K562 (cell line): ENCODE results near the gene CCDC15. TPM values are rescaled to one million over a fixed set of nuclear protein-coding genes. Genes with fewer than 3 reads are reported as not detected.

Experiments
- ATAC-seq: fragments of 200-7000 bp; cut with Tn5 transposase; 3 replicates; pipeline ENCODE4 v1.9.1; 2020; ENCODE audit warnings: moderate library complexity
- BruUV-seq: library from RNA; stranded (reverse); fragments of 400-500 nt; replicated peaks from 2 replicates; lab custom pipeline; 2021; lab: Mats Ljungman, UMichigan
- CTCF ChIA-PET: fragments of 300-600 bp; formaldehyde crosslinking; extraction: SDS; loops from one replicate; lab custom pipeline; 2021; ENCODE audit warnings: low intra/inter-chr PET ratio; lab: Yijun Ruan, JAX
- POLR2A ChIA-PET: fragments of 300-600, 350-650 bp; sonication (Branson Sonifier 250); formaldehyde crosslinking; extraction: SDS; loops from one replicate; lab custom pipeline; 2021; ENCODE audit warnings: antibody characterized with exemption, inconsistent platforms; lab: Yijun Ruan, JAX
- DNase-seq, 4 experiments: peaks; one replicate each; pipeline versions ENCODE4 v3.0.0 to v3.0.0-alpha.2; 2011 to 2018; ENCODE audit warnings: low spot score in 3 of 4, mixed read lengths in 3 of 4; ENCODE audit errors: extremely low read depth in 1 of 4
- FAIRE-seq: peaks from 2 replicates; lab custom pipeline; 2011; peaks lifted over from hg19 to GRCh38; lab: Jason Lieb, UNC
- H2AFZ ChIP-seq: 2 replicates; pipeline ENCODE4 v1.6.0; 2011; ENCODE audit warnings: low read depth, low read length, control low read depth, inconsistent platforms
- H3K27ac ChIP-seq: fragments of 200-600 bp; 3 replicates; pipeline ENCODE4 v1.8.0; 2011; ENCODE audit warnings: low read depth, mild to moderate bottlenecking, control low read depth, inconsistent platforms, low read length, moderate library complexity, mixed read lengths; ENCODE audit errors: extremely low read depth
- H3K27me3 ChIP-seq, 2 experiments: fragments of 300-600 bp in 1 of 2; 2 replicates in 1 of 2; 3 replicates in 1 of 2; pipeline versions ENCODE4 v1.6.0 to v1.8.0; 2011; ENCODE audit warnings: inconsistent platforms in 2 of 2, low read length in 2 of 2, mild to moderate bottlenecking in 1 of 2, mixed read lengths in 1 of 2, moderate library complexity in 1 of 2; ENCODE audit not compliant: control insufficient read depth in 2 of 2, insufficient read depth in 2 of 2
- H3K36me3 ChIP-seq: fragments of 300-600 bp; 3 replicates; pipeline ENCODE4 v1.8.0; 2011; ENCODE audit warnings: mild to moderate bottlenecking, low read length, inconsistent platforms; ENCODE audit not compliant: control insufficient read depth, insufficient read depth
- H3K4me1 ChIP-seq, 2 experiments: fragments of 200-600 bp in 1 of 2; replicated peaks in 1 of 2; 2 replicates in 1 of 2; 3 replicates in 1 of 2; pipeline versions ENCODE4 v1.5.1 to v1.8.0; 2011; ENCODE audit warnings: inconsistent platforms in 2 of 2, low read length in 2 of 2, mild to moderate bottlenecking in 1 of 2, mixed read lengths in 1 of 2, moderate library complexity in 1 of 2; ENCODE audit not compliant: control insufficient read depth in 2 of 2, insufficient read depth in 2 of 2
- H3K4me2 ChIP-seq: 2 replicates; pipeline ENCODE4 v1.6.1; 2011; ENCODE audit warnings: low read length, control low read depth, inconsistent platforms, mixed read lengths; ENCODE audit not compliant: insufficient read depth
- H3K4me3 ChIP-seq: fragments of 200-600 bp; sonication (generic), shearing (Covaris generic); 2 replicates; pipeline ENCODE4 v1.5.1; 2016; ENCODE audit warnings: control low read depth, inconsistent platforms
- H3K79me2 ChIP-seq: fragments of 200-600 bp; 3 replicates; pipeline ENCODE4 v1.8.0; 2011; ENCODE audit warnings: low read length, inconsistent platforms; ENCODE audit not compliant: control insufficient read depth, insufficient read depth
- H3K9ac ChIP-seq, 2 experiments: 2 replicates each; pipeline versions ENCODE4 v1.6.0 to v1.6.1; 2011; ENCODE audit warnings: low read depth in 2 of 2, low read length in 2 of 2, control low read depth in 1 of 2, inconsistent platforms in 1 of 2, mild to moderate bottlenecking in 1 of 2, mixed read lengths in 1 of 2; ENCODE audit not compliant: insufficient read depth in 1 of 2
- H3K9me1 ChIP-seq: one replicate; pipeline ENCODE4 v1.6.0; 2011; ENCODE audit warnings: inconsistent platforms, mild to moderate bottlenecking, low read length, moderate library complexity; ENCODE audit not compliant: control insufficient read depth, insufficient read depth
- H3K9me3 ChIP-seq: replicated peaks from 2 replicates; pipeline ENCODE4 v1.5.1; 2011; ENCODE audit warnings: low read depth, low read length, inconsistent platforms; ENCODE audit not compliant: control insufficient read depth, insufficient read depth
- H4K20me1 ChIP-seq: replicated peaks from 2 replicates; pipeline ENCODE4 v1.6.1; 2011; ENCODE audit warnings: low read length, inconsistent platforms, mixed read lengths; ENCODE audit not compliant: control insufficient read depth, insufficient read depth
- CREB1 ChIP-seq, 2 experiments: sonication (generic) in 1 of 2; formaldehyde crosslinking in 1 of 2; IDR thresholded peaks; 2 replicates each; pipeline versions ENCODE4 v1.6.1 to v1.8.0; 2012 to 2022; ENCODE audit warnings: inconsistent platforms in 1 of 2, mild to moderate bottlenecking in 1 of 2, missing genetic modification reagents in 1 of 2, moderate library complexity in 1 of 2
- HDGF ChIP-seq: fragments of 450-650 bp; IDR thresholded peaks from 2 replicates; pipeline ENCODE4 v1.6.1; 2016
- KDM2B ChIP-seq: fragments of 250-450 bp; sonication (Bioruptor Pico); IDR thresholded peaks from 2 replicates; pipeline ENCODE4 v1.8.0; 2021; ENCODE audit warnings: mild to moderate bottlenecking, moderate library complexity
- NCOA2 ChIP-seq, 2 experiments: fragments of 450-650 bp; IDR thresholded peaks; 2 replicates each; pipeline ENCODE4 v1.6.1; 2018; ENCODE audit warnings: mild to moderate bottlenecking in 2 of 2, moderate library complexity in 1 of 2; ENCODE audit not compliant: partially characterized antibody in 2 of 2
- NFATC3 ChIP-seq: fragments of 450-650 bp; IDR thresholded peaks from 2 replicates; pipeline ENCODE4 v1.6.1; 2017; ENCODE audit warnings: mild to moderate bottlenecking
- NRF1 ChIP-seq, 2 experiments: fragments of 450-650 bp; IDR thresholded peaks in 1 of 2; conservative IDR thresholded peaks in 1 of 2; 2 replicates each; pipeline ENCODE4 v1.6.1; 2014; ENCODE audit warnings: mild to moderate bottlenecking in 2 of 2
- RAD21 ChIP-seq, 2 experiments: fragments of 250-450 bp in 1 of 2; fragments of 450-650 bp in 1 of 2; sonication (Bioruptor Pico) in 1 of 2; formaldehyde crosslinking in 1 of 2; IDR thresholded peaks in 1 of 2; conservative IDR thresholded peaks in 1 of 2; 2 replicates each; pipeline versions ENCODE4 v1.4.0 to v1.8.0; 2020 to 2022; ENCODE audit warnings: mild to moderate bottlenecking in 2 of 2, moderate library complexity in 1 of 2
- SREBF1 ChIP-seq: fragments of 150-350 bp; IDR thresholded peaks from 2 replicates; pipeline ENCODE4 v1.6.1; 2014; ENCODE audit warnings: antibody characterized with exemption, low read depth, low read length, borderline replicate concordance
- ZNF175 ChIP-seq: fragments of 200-800 bp; sonication (Bioruptor generic); IDR thresholded peaks from 2 replicates; pipeline ENCODE4 v1.6.1; 2016; ENCODE audit warnings: low read depth, mild to moderate bottlenecking, missing genetic modification characterization, missing compliant biosample characterization
- ZNF583 ChIP-seq: fragments of 250-450 bp; sonication (Bioruptor Pico); IDR thresholded peaks from 2 replicates; pipeline ENCODE4 v1.4.0; 2020
- ZZZ3 ChIP-seq: fragments of 450-650 bp; IDR thresholded peaks from 2 replicates; pipeline ENCODE4 v1.6.1; 2016; ENCODE audit warnings: antibody characterized with exemption, mild to moderate bottlenecking, moderate library complexity
- in situ Hi-C: fragments of 300-500 bp; cut with MboI; formaldehyde crosslinking; loops from 4 replicates; pipeline ENCODE4 v1.15.0; 2018; ENCODE audit warnings: inconsistent platforms, mixed read lengths
- intact Hi-C: fragments of 100-400 bp; cut with micrococcal nuclease; formaldehyde crosslinking; loops from 2 replicates; pipeline ENCODE4 v1.14.2; 2022
- polyA plus RNA-seq, 8 experiments: library from polyadenylated mRNA; depleted of rRNA in 4 of 8; stranded (reverse) in 5 of 8; unstranded in 3 of 8; fragments of >200 nt; fragmentation: Nextera tagmentation in 2 of 8; fragmentation: Illumina TruSeq in 1 of 8; extraction: Ambion mirVana in 2 of 8; extraction: Trizol in 1 of 8; gene quantifications; 2 replicates each; pipeline versions ENCODE4 v1.2.1 to v1.2.3, GENCODE V29; 2011 to 2014; ENCODE audit warnings: inconsistent platforms in 1 of 8, missing spikeins in 1 of 8
- total RNA-seq, 7 experiments: library from RNA; depleted of rRNA in 6 of 7; stranded (reverse); fragments of >200 nt in 6 of 7; fragmentation: Illumina TruSeq in 2 of 7; extraction: Trizol in 2 of 7; gene quantifications; 2 replicates each; pipeline versions ENCODE4 v1.2.1 to v1.2.3, GENCODE V29; 2011 to 2021; ENCODE audit warnings: low replicate concordance in 1 of 7

Gene CCDC15
- total and polyA plus RNA-seq, 9 of the 15 experiments (the other 6 are each of a cell fraction or from before 2014, with no cell fraction given), result 1.9 to 9.2 (median 3.9) TPM

DNA sequence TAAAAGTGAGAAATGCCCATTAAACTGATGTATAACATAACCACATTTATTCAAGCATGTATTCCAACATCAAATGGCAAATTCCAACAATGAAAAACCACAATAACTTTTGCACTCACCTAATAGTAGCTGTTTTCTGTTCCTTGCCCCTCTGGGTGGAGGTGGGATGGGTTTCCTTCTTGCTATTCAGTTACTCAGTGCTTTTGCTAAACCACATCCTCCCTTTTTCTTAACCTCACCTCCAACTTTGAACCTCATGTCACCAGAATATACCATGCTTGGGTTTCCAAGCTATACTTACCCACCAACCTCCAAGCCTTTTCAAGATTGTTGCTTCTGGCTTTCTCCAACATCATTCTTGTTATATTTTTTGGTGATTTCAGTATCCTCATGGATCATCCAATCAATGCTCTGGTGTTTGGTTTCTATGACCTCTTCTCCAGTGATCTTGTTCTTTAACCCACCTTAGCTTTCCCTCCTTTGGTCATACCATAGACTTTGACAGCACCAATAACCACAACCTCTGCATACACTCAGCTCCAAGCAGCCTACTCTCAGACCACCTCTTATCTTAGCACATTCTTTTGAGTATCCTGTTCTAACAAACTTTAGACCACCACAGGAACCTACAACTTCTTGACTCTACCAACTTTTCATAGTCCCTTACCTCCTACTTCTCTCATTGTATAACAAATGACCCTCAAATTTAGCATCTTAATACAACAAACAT lies 3.2 kb upstream of the CCDC15 start:
- ChIA-PET CTCF (no interaction called here), POLR2A (no interaction called here)
- no peak for TF ChIP-seq KDM2B
- TF ChIP-seq NCOA2 (IDR thresholded peaks at IDR 0.05; ENCODE audit: partially characterized antibody in 2 of 2), result no peak
- no peak for TF ChIP-seq CREB1 (IDR thresholded peaks at IDR 0.05)
- no peak for TF ChIP-seq CREB1 (CRISPR knock-in tag; IDR thresholded peaks at IDR 0.05)
- TF ChIP-seq SREBF1, result no peak
- no peak for TF ChIP-seq HDGF
- TF ChIP-seq NFATC3, result no peak
- no peak for TF ChIP-seq ZZZ3
- no peak for TF ChIP-seq ZNF583 (CRISPR knock-in tag)
- no peak for TF ChIP-seq NRF1 (conservative IDR thresholded peaks at IDR 0.05 in 1 of 2, IDR thresholded peaks at IDR 0.05 in 1 of 2)
- TF ChIP-seq ZNF175 (CRISPR knock-in tag), result no peak
- TF ChIP-seq RAD21 (CRISPR knock-in tag; conservative IDR thresholded peaks at IDR 0.05 in 1 of 2, IDR thresholded peaks at IDR 0.05 in 1 of 2), result no peak
- H3K9me3 ChIP-seq, result no peaks in the 10 kb centered on the region
- H3K4me1 ChIP-seq, result peaks cover 5 to 7% of the 10 kb centered on the region in 2 experiments; a peak in 3 of 5 replicates
- H3K4me3 ChIP-seq, result no peak overlapping the region
- FAIRE-seq (no peak), DNase-seq (no peak), ATAC-seq (no peak)
- BruUV-seq, result no TSS peak
- intact Hi-C loops (no loop called here), in situ Hi-C loops (loop anchor here (25.0 kb wide), 2 partner anchors 387 to 937 kb away; partner anchors contain the start of gene HYLS1)
- no peaks in the 10 kb centered on the region for H3K9me1 ChIP-seq
- no peak overlapping the region for H3K27ac ChIP-seq
- no peak overlapping the region for H3K4me2 ChIP-seq
- no peaks in the 10 kb centered on the region for H4K20me1 ChIP-seq
- no peak overlapping the region for H3K9ac ChIP-seq
- no peaks in the 10 kb centered on the region for H3K36me3 ChIP-seq
- H3K27me3 ChIP-seq, result peaks cover 0 to 14% of the 10 kb centered on the region in 2 experiments; a peak in 2 of 5 replicates
- H2AFZ ChIP-seq, result no peak overlapping the region
- no peaks in the 10 kb centered on the region for H3K79me2 ChIP-seq
